ENCODE measurements around the gene TOB1.

The TOB1 gene

DNA sequence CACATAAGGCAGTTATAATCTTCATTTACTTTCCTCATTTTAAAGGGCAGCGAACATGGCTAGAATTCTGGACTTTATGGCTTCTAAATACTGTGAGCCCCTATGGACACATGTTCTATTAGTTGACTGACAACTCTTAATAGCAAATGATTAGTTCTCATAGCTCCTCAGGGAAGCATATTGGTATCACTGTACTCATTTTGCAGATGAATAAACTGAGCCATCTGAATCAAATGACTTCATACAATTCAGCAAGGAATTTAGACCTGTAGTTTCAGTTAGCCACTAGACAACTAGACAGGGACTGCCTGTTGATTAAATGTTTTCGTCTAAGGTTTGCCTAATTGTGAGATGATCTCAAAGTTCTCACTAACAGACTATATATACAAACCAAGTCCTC, 9.7 kb downstream of the TOB1 start:
- peaks cover 4% of the 10 kb centered on the region for H3K36me3 Mint-ChIP-seq (ENCODE audit: low read depth)
- H3K4me1 Mint-ChIP-seq (ENCODE audit: low read depth), result peaks cover 31% of the 10 kb centered on the region
- no peaks in the 10 kb centered on the region for H3K27me3 Mint-ChIP-seq
- H3K4me3 Mint-ChIP-seq, result no peak overlapping the region
- no peaks in the 10 kb centered on the region for H3K9me3 Mint-ChIP-seq
- H3K27ac Mint-ChIP-seq, result no peak overlapping the region
- intact Hi-C loops (cut with micrococcal nuclease), result no loop called here

DNA sequence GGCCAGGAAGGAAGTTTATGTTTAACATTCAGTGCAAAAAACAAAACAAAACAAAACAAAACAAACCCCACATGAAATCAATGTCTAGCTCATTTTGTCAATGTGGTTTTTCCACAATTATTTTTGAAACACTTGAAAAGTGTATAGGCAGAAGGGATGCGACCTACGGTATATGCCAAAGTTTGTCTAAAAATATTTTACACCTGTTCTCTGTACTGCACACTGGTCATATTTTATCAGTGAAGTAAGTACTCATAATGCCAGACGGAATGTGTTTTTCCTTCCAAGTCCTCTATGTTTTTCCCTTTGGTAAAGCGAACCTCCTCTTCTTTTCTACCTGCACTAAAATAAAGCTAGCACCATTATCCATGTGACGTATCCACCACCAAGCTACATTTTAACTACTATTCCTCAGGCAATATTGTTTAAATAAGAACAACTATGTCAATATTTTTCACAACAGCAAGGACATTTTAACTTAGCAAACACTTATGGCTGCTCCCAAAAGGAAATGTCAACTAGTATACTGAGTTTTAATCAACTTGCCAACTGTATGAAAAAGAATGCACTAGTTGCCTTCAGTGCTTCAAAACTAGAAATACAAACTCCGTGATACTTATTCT, 10.3 kb downstream of the TOB1 start:
- no peak overlapping the region for H3K27ac Mint-ChIP-seq
- H3K4me3 Mint-ChIP-seq, result no peak overlapping the region
- no peaks in the 10 kb centered on the region for H3K9me3 Mint-ChIP-seq
- H3K27me3 Mint-ChIP-seq, result no peaks in the 10 kb centered on the region
- H3K4me1 Mint-ChIP-seq (ENCODE audit: low read depth), result peaks cover 32% of the 10 kb centered on the region
- no peaks in the 10 kb centered on the region for H3K36me3 Mint-ChIP-seq (ENCODE audit: low read depth)
- intact Hi-C loops (cut with micrococcal nuclease), result no loop called here

DNA sequence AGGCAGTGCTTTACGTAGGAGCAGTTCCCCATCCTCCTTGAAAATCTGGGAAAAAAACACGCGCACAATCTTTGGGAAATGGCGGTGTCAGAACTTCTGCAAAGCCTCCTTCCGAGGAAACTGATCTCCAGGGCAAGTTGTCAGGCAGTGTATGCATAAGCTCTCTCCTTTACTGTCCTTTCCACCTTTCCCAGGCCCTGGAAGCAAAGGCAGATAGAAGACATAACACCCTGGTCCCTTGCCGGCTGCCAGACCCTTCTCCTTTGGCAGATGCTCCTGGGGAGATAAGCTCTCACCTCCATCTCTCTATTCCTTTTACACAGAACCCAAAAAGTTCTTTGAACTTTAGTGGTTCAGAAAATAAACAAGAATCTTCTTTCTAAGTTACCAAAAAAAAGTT, 12.4 kb downstream of the TOB1 start:
- Mint-ChIP-seq H3K4me3 (no peak overlapping the region), H3K27ac (no peak overlapping the region), H3K36me3 (ENCODE audit: low read depth) (peaks cover 3% of the 10 kb centered on the region), H3K9me3 (peaks cover 12% of the 10 kb centered on the region), H3K27me3 (no peaks in the 10 kb centered on the region), H3K4me1 (ENCODE audit: low read depth) (peaks cover 35% of the 10 kb centered on the region)
- intact Hi-C loops (cut with micrococcal nuclease), result no loop called here

DNA sequence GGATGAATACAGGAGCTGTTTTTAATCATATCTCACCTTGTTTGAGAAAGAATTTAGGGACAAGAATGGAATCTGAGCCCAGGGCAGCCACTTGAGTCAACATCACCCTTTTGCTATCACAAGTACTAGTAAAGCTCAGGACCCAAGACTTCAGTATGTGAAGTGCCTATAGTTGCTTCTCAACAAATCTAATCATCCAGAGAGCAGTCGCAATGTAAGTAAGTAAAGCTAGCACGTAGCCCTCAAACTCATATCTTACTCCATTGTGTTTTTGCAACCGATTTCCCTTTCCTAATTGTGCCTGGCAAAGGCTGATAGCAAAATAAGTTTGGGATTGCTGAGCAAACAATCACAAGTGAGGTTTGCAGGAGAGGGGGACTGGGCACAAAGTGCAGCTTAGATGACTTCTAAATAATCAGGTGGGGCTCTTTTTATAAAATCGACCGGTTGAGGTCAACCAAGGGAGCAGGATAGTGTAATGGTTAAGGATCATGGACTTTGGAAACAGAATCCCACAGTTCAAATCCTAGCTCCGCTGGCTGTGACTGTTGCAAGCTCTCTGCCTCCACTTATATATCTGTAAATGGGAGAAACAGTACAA, 13.0 kb downstream of the TOB1 start:
- intact Hi-C loops (cut with micrococcal nuclease), result no loop called here
- peak overlapping the region; percentile 81 for H3K27ac Mint-ChIP-seq
- no peaks in the 10 kb centered on the region for H3K27me3 Mint-ChIP-seq
- H3K4me1 Mint-ChIP-seq (ENCODE audit: low read depth), result peaks cover 39% of the 10 kb centered on the region
- H3K36me3 Mint-ChIP-seq (ENCODE audit: low read depth), result peaks cover 8% of the 10 kb centered on the region
- no peak overlapping the region for H3K4me3 Mint-ChIP-seq
- peaks cover 18% of the 10 kb centered on the region for H3K9me3 Mint-ChIP-seq

DNA sequence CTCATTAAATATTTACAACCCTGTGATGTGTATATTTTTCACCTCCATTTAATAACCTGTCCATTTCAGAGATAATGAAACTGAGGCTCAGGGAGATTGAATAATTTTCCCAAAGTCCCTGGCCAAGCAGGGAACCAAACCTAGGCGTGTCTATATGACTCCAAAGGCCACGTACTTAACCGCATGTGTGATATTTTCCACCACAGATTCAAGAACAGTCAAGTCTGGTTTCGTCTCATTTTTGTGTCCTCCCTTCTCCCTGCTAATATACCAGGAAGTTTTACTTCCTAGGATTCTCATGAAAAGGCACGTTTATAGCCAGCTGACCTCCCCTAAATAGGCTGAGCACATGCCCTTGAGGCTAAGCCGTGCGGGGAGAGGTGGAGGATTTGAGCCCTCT, 15.5 kb downstream of the TOB1 start:
- intact Hi-C loops (cut with micrococcal nuclease), result no loop called here
- no peak overlapping the region for H3K27ac Mint-ChIP-seq
- H3K9me3 Mint-ChIP-seq, result peaks cover 26% of the 10 kb centered on the region
- H3K36me3 Mint-ChIP-seq (ENCODE audit: low read depth), result peaks cover 8% of the 10 kb centered on the region
- H3K4me1 Mint-ChIP-seq (ENCODE audit: low read depth), result peaks cover 39% of the 10 kb centered on the region
- H3K4me3 Mint-ChIP-seq, result no peak overlapping the region
- H3K27me3 Mint-ChIP-seq, result no peaks in the 10 kb centered on the region

DNA sequence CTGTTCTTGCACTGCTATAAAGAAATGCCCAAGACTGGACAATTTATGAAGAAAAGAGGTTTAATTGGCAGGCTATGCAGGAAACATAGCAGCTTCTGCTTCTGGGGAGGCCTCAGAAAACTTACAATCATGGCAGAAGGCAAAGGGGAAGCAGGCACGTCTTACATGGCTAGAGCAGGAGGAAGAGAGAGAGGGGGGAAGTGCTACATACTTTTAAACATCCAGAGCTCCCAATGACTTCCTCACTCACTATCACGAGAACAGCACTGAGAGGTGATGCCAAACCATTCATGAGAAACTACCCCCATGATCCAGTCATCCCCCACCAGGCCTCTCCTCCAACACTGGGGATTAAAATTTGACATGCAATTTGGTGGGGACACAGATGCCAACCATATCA, 17.4 kb downstream of the TOB1 start:
- Mint-ChIP-seq H3K9me3 (peaks cover 26% of the 10 kb centered on the region), H3K27me3 (no peaks in the 10 kb centered on the region), H3K4me3 (no peak overlapping the region), H3K4me1 (ENCODE audit: low read depth) (peaks cover 22% of the 10 kb centered on the region), H3K36me3 (ENCODE audit: low read depth) (peaks cover 8% of the 10 kb centered on the region), H3K27ac (peak overlapping the region; percentile 39)
- intact Hi-C loops (cut with micrococcal nuclease), result no loop called here

DNA sequence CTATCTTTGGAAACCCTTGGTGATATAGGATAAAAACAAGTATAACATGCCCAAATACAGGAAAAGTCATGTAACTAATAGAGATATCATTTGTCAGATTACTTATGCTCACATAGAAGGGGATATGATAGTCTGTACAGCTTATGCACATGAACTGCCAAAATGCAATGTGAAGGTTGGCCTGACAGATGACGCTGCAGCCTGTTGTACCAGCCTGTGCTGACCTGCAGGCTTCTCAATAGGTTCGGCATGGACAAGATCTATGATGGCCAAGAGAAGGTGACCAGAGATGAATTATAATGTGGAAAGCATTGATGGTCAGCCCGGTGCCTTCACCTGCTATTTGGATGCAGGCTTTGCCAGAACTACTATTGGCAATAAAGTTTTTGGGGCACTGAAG, 18.1 kb downstream of the TOB1 start:
- intact Hi-C loops (cut with micrococcal nuclease), result no loop called here
- no peak overlapping the region for H3K4me3 Mint-ChIP-seq
- peaks cover 26% of the 10 kb centered on the region for H3K9me3 Mint-ChIP-seq

DNA sequence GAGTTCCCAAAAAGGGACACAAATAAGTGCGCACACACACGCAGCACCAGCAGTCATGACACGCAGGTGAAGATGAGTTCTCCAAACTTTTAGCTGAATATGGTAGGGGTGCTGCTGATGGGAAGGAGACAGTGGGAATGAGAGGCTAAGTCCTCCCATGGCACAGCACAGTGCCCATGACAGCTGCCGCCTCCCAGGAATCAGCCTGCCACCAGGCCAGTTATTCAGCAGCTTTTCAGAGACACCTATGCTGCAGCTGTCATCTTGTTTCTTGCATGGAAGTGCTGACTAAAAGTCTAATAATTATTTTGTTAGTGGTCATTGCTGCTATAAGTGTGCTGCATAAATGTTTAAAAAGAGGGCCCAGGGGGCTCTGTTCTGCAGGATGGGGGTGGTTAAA, 18.6 kb downstream of the TOB1 start:
- H3K9me3 Mint-ChIP-seq, result peaks cover 26% of the 10 kb centered on the region
- H3K36me3 Mint-ChIP-seq (ENCODE audit: low read depth), result peaks cover 8% of the 10 kb centered on the region
- no peak overlapping the region for H3K27ac Mint-ChIP-seq
- intact Hi-C loops (cut with micrococcal nuclease), result no loop called here
- peaks cover 19% of the 10 kb centered on the region for H3K4me1 Mint-ChIP-seq (ENCODE audit: low read depth)
- H3K4me3 Mint-ChIP-seq, result no peak overlapping the region
- no peaks in the 10 kb centered on the region for H3K27me3 Mint-ChIP-seq

More for the DNA sequence above, 18.1 kb downstream of the TOB1 start:
- peak overlapping the region; percentile 39 for H3K27ac Mint-ChIP-seq
- H3K36me3 Mint-ChIP-seq (ENCODE audit: low read depth), result peaks cover 8% of the 10 kb centered on the region
- no peaks in the 10 kb centered on the region for H3K27me3 Mint-ChIP-seq
- peaks cover 22% of the 10 kb centered on the region for H3K4me1 Mint-ChIP-seq (ENCODE audit: low read depth)

DNA sequence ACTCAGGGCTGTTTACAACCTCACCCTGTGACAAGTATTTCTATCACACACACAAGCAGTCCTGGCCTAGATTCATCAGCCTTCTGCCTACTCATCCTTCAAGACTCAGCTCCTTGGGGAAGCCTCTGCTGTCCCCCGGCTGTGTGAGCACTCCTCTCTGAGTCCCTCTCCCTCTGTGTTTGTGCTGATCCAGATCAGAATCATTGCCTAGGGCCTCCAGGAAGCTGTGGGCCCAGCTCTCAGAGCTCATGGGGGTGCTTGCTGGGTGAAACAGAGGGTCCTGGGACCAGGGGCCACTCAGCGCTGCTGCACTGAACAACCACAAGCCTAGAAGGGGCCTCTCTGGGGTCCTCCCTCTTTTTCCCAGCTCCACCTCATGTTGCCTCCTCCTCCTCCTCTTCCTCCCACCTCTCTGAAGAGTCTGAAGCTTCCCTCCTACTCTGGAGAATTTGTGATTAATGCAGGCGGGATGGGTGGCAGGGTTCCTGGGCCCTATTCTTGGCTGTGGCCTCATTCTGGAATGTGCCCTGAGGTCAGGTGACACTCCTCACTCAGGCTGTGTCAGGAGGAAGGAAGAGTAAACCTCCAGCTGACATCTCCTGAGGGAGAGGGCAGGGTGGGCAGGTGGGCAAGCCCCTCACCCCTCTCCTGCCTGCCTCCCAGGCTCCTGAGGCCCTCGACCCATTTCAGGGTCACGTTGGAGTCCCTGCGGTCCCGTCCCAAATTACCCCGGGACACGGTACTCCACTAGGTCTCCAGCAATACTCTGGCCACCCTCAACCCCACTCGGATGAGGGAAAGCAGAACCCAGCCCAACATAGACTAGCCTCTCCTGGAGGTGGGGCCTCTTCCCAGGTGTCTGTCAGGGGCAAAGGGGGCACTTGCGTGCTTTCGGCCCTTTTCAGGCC, 20.7 kb downstream of the TOB1 start:
- Mint-ChIP-seq H3K27me3 (no peaks in the 10 kb centered on the region), H3K4me1 (ENCODE audit: low read depth) (peaks cover 14% of the 10 kb centered on the region), H3K4me3 (no peak overlapping the region), H3K9me3 (peaks cover 26% of the 10 kb centered on the region), H3K27ac (no peak overlapping the region), H3K36me3 (ENCODE audit: low read depth) (peaks cover 8% of the 10 kb centered on the region)
- intact Hi-C loops (cut with micrococcal nuclease), result no loop called here

DNA sequence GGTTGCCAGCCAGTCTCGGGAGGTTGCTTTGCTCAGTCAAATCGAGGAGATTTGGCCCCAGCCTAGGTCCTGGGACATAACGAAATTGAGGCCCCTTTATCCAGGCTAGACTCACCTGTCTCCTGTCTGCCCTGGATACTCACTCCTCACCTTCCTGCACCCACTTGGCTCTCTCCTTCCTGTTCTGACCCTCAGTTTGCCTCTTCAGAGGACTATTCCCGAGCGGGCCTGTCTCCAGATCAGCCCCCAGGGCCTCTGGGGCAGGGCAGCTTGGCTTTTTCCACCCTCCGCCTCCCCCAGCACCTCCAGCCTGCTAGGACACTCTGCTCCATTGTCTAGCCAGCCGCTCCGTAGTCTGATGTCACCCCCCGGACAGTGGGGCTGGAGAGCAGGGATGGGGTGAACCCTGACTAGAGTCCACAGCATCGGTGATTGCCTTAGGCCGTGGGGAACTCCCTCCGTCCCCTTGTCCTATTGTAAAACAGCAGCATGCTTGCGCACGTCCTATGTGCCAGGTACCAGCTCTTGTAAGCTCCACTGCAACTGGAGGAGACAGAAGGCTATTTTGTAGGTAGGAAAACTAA, 21.9 kb downstream of the TOB1 start:
- Mint-ChIP-seq H3K4me1 (ENCODE audit: low read depth) (peaks cover 14% of the 10 kb centered on the region), H3K27me3 (no peaks in the 10 kb centered on the region), H3K9me3 (peaks cover 18% of the 10 kb centered on the region), H3K4me3 (no peak overlapping the region), H3K27ac (no peak overlapping the region), H3K36me3 (ENCODE audit: low read depth) (peaks cover 8% of the 10 kb centered on the region)
- intact Hi-C loops (cut with micrococcal nuclease), result no loop called here

DNA sequence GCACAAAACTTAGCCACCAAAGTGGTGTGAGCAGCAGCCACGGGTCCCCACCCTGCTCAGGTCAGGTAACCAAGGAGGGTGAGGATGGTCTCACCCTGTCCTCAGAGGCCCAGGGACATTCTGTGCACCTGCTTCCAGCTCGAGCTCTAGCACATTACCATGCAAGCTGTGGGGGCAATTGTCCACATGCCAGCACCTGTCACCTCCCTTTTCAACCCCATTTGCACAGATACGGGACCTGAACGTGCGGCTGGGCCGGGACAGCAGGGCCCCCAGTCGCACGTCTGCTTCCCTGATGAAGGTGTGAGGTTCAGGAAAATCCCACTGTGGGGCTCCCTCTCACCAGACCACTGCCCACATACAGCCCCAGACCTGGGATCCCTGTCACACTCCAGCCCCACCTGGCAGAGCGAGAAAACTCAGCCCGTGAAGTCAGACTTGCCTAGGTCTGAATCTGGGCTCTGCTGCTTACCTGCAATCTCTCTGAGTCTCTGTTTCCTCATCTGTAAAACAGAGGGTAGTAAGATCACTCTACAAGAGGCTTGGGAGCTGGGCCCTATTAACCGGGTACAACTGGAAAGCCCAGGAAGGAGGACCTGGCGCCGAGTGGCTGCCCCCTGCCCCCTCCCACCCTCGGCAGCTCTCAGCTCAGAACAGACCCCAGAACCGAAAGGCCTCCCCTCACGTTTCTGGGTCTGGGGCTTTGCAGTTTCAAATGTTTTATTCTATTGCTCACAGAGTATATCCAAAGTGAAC, 22.8 kb downstream of the TOB1 start:
- no peaks in the 10 kb centered on the region for H3K27me3 Mint-ChIP-seq
- H3K4me1 Mint-ChIP-seq (ENCODE audit: low read depth), result peaks cover 8% of the 10 kb centered on the region
- H3K4me3 Mint-ChIP-seq, result no peak overlapping the region
- peaks cover under 1% of the 10 kb centered on the region for H3K36me3 Mint-ChIP-seq (ENCODE audit: low read depth)
- H3K27ac Mint-ChIP-seq, result no peak overlapping the region
- H3K9me3 Mint-ChIP-seq, result peaks cover 10% of the 10 kb centered on the region
- intact Hi-C loops (cut with micrococcal nuclease), result no loop called here

DNA sequence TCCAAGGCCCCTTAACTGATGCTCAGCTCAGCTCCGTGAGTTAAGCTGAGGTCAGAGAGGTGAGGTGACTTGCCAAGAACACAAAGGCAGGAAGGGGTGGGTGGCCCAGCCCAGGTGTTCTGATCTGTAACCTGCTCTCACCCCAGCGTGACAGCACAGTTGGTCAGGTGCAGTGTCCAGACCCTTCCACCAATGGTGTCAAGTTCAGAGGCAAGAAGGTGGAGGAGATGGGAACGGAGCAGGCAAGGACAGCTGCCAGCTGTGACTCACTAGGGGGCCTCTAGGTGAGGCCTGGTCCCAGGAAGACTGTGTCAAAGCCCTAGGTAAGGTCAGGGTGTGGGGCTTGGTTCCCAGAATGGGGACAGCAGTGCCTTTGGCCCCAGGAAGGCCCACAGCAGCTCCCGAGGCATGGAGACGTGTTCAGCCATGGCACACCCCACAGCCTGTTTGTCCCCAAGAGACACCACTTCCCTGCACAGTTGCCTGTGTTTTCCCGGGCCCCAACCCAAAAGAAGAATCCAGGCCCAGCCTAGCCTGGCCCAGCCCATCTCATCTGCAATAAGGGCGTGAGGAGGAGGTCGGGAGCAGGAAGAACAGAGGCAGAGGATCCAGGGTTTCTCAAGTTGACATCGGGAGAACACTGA, 23.5 kb downstream of the TOB1 start:
- Mint-ChIP-seq H3K4me1 (ENCODE audit: low read depth) (peaks cover 8% of the 10 kb centered on the region), H3K27ac (no peak overlapping the region), H3K9me3 (peaks cover 3% of the 10 kb centered on the region), H3K27me3 (no peaks in the 10 kb centered on the region), H3K4me3 (no peak overlapping the region), H3K36me3 (ENCODE audit: low read depth) (no peaks in the 10 kb centered on the region)
- intact Hi-C loops (cut with micrococcal nuclease), result loop anchor here (1.0 kb wide), 2 partner anchors 36 to 295 kb away; partner anchors contain the start of gene SPATA20

DNA sequence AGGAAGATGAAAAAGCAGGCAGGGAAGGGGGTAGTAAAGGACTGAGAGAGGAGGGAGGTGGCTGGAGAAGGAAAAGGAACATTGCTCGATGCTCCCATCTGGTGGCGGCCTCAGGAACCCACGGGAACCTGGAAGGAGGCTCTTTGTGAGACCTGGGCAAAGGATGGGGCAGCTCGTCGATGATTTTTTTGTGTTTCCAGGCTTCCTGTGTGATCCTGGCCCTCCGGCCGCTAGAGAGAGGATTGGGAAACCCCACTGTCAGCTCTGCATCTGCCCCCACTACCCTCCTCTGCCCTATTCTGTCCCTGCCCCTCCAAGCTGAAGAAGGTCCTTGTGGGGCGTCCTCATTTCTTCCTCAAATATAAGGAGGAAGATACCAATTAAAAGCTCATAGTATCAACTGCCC, 24.2 kb downstream of the TOB1 start:
- no peaks in the 10 kb centered on the region for H3K9me3 Mint-ChIP-seq
- no peak overlapping the region for H3K27ac Mint-ChIP-seq
- intact Hi-C loops (cut with micrococcal nuclease), result loop anchor here (1.0 kb wide), 3 partner anchors 36 to 295 kb away; partner anchors contain the start of gene SPATA20
- H3K36me3 Mint-ChIP-seq (ENCODE audit: low read depth), result no peaks in the 10 kb centered on the region
- no peak overlapping the region for H3K4me3 Mint-ChIP-seq
- H3K27me3 Mint-ChIP-seq, result no peaks in the 10 kb centered on the region
- H3K4me1 Mint-ChIP-seq (ENCODE audit: low read depth), result peaks cover 8% of the 10 kb centered on the region
